ENCODE data around the gene NFATC1. TPM values are rescaled to one million over a fixed set of nuclear protein-coding genes. Genes with fewer than 3 reads are reported as not detected.

The NFATC1 gene
- total RNA-seq, 1 donor from 2014 or later = 64.1 TPM

GRCh38 chr18:79393181-79393634 is 2.5 kb upstream of the NFATC1 start:
- H3K27me3 ChIP-seq = no peaks in the 10 kb centered on the region
- TF ChIP-seq CTCF (IDR thresholded peaks at IDR 0.05) = no peak
- no peaks in the 10 kb centered on the region for H3K9me3 ChIP-seq
- peak overlapping the region; percentile 98 to 99 for H3K27ac ChIP-seq
- intact Hi-C loops (cut with DNase I) = loop anchor here (1.0 to 10.0 kb wide), 4 partner anchors 195 to 712 kb away; partner anchors contain the start of genes ADNP2, RBFA and TXNL4A
- H3K36me3 ChIP-seq = no peaks in the 10 kb centered on the region
- no peak for DNase-seq (ENCODE audit: low spot score in 2 of 2)
- peak overlapping the region; percentile 77 to 92 for H3K4me3 ChIP-seq
- peaks cover 5 to 17% of the 10 kb centered on the region in 2 donors for H3K4me1 ChIP-seq

GRCh38 chr18:79393635-79394533 is 1.8 kb upstream of the NFATC1 start:
- no peak for TF ChIP-seq CTCF (IDR thresholded peaks at IDR 0.05)
- peak; percentile 63 to 94 for DNase-seq (ENCODE audit: low spot score in 2 of 2)
- Histone ChIP-seq H3K4me1 (peaks cover 5 to 17% of the 10 kb centered on the region in 2 donors), H3K4me3 (peak overlapping the region; percentile 77 to 92), H3K27me3 (no peaks in the 10 kb centered on the region), H3K27ac (peak overlapping the region; percentile 98 to 99), H3K36me3 (no peaks in the 10 kb centered on the region), H3K9me3 (no peaks in the 10 kb centered on the region)
- intact Hi-C loops (cut with DNase I) = loop anchor here (1.0 to 10.0 kb wide), 4 partner anchors 194 to 711 kb away; partner anchors contain the start of genes ADNP2, RBFA and TXNL4A

GRCh38 chr18:79394534-79395307 is 1.0 kb upstream of the NFATC1 start:
- TF ChIP-seq CTCF (IDR thresholded peaks at IDR 0.05) = peak in 1 of 3 experiments; percentile 21
- peak in 1 of 2 donors; percentile 84 for DNase-seq (ENCODE audit: low spot score in 2 of 2)
- intact Hi-C loops (cut with DNase I) = loop anchor here (1.0 to 10.0 kb wide), 5 partner anchors 285 to 710 kb away; partner anchors contain the start of genes ADNP2, ATP9B, CTDP1 and RBFA
- Histone ChIP-seq H3K4me3 (peak overlapping the region; percentile 77 to 92), H3K4me1 (peaks cover 7 to 17% of the 10 kb centered on the region in 2 donors), H3K27ac (peak overlapping the region; percentile 98 to 99), H3K27me3 (no peaks in the 10 kb centered on the region), H3K36me3 (no peaks in the 10 kb centered on the region), H3K9me3 (no peaks in the 10 kb centered on the region)

- peak overlapping the region; percentile 77 to 92 for H3K4me3 ChIP-seq
- H3K27ac ChIP-seq = peak overlapping the region; percentile 98 to 99
- peaks cover 9 to 17% of the 10 kb centered on the region in 2 donors for H3K4me1 ChIP-seq
- TF ChIP-seq CTCF (IDR thresholded peaks at IDR 0.05) = no peak
- no peaks in the 10 kb centered on the region for H3K36me3 ChIP-seq
- intact Hi-C loops (cut with DNase I) = loop anchor here (1.0 to 10.0 kb wide), 5 partner anchors 284 to 710 kb away; partner anchors contain the start of genes ADNP2, ATP9B, CTDP1 and RBFA
- no peaks in the 10 kb centered on the region for H3K9me3 ChIP-seq
- DNase-seq (ENCODE audit: low spot score in 2 of 2) = no peak
- no peaks in the 10 kb centered on the region for H3K27me3 ChIP-seq
These were observed 456 bp upstream of the NFATC1 start for GRCh38 chr18:79395308-79395640.

All from ascending aorta (tissue), 2 donors.